ENCODE data around the gene AP3S2.

GRCh38 chr15:89916660-89917059 lies 22.9 kb upstream of the AP3S2 start:
- TF ChIP-seq CTCF (CRISPR knock-in tag; IDR thresholded peaks at IDR 0.05) (no peak), IRX3 (CRISPR knock-in tag; IDR thresholded peaks at IDR 0.05; ENCODE audit: borderline replicate concordance, low read depth) (no peak)

All from HepG2 (cell line).